DOHH2 (cell line): Measurements from ENCODE around the gene KIAA1328.

Source experiments
- CTCF ChIP-seq: fragments of 200-600 bp; sonication (generic); IDR thresholded peaks from one replicate; pipeline ENCODE4 v1.5.1; 2014; ENCODE audit warnings: antibody characterized with exemption, mild to moderate bottlenecking, low read depth, low read length; ENCODE audit not compliant: poor library complexity, severe bottlenecking
- EZH2phosphoT487 ChIP-seq: fragments of 200-600 bp; sonication (generic); IDR thresholded peaks from 2 replicates; pipeline ENCODE4 v1.6.1; 2017; ENCODE audit warnings: borderline replicate concordance, mild to moderate bottlenecking, antibody characterized with exemption, low read length, moderate library complexity, mixed read lengths

- TF ChIP-seq CTCF (no peak), EZH2phosphoT487 (no peak)
Observed at GRCh38 chr18:37084912-37085311, 256.0 kb downstream of the KIAA1328 start.
